Liver (tissue), 3 donors: ENCODE results near the gene SLC2A4RG.

Experiments
- CTCF ChIP-seq: fragments of 150-350 bp; IDR thresholded peaks from 2 replicates; pipeline ENCODE4 v1.5.1; 2017; ENCODE audit warnings: improper control_type of control experiment, low read depth, low read length; ENCODE audit not compliant: missing input control
- RAD21 ChIP-seq, 2 donors: IDR thresholded peaks; 2 replicates each; pipeline ENCODE4 v1.6.1; 2016; ENCODE audit warnings: antibody characterized with exemption in 2 of 2, mild to moderate bottlenecking in 2 of 2
- REST ChIP-seq: IDR thresholded peaks from 2 replicates; pipeline ENCODE4 v1.6.1; 2016; ENCODE audit warnings: antibody characterized with exemption, mild to moderate bottlenecking
- donor health status: healthy.
- donor health status: healthy.

GRCh38 chr20:63711085-63711645 is 28.4 kb upstream of the SLC2A4RG start:
- no peak for TF ChIP-seq REST
- no peak for TF ChIP-seq RAD21 (IDR thresholded peaks at IDR 0.05)
- TF ChIP-seq CTCF: no peak
